Measurements from ENCODE around the gene CHRNA10.

CHRNA10 gene

GRCh38 chr11:3666023-3666530 is 5.1 kb downstream of the CHRNA10 start:
- Histone ChIP-seq H3K27me3 (ENCODE audit: insufficient read depth, low read length, poor library complexity, severe bottlenecking) (no peaks in the 10 kb centered on the region), H3K9me2 (replicated peaks; ENCODE audit: low read depth, low read length) (no peaks in the 10 kb centered on the region), H2AFZ (ENCODE audit: low read length) (no peak overlapping the region), H3K4me2 (ENCODE audit: low read depth, low read length, poor library complexity, severe bottlenecking) (no peak overlapping the region), H3K36me3 (ENCODE audit: insufficient read depth, low read length) (peaks cover 2% of the 10 kb centered on the region; the same call in 1 of the 2 replicates), H3K4me1 (ENCODE audit: insufficient read depth, low read length, poor library complexity, severe bottlenecking) (no peaks in the 10 kb centered on the region), H3K9ac (ENCODE audit: low read depth, low read length, poor library complexity, severe bottlenecking) (no peak overlapping the region), H3K4me3 (ENCODE audit: low read length, poor library complexity, severe bottlenecking) (no peak overlapping the region), H3K9me3 (ENCODE audit: insufficient read depth, low read depth, low read length) (no peaks in the 10 kb centered on the region), H4K20me1 (ENCODE audit: insufficient read depth, low read length, poor library complexity, severe bottlenecking) (no peaks in the 10 kb centered on the region), H3F3A (ENCODE audit: low read depth) (no peaks in the 10 kb centered on the region), H3K79me2 (ENCODE audit: insufficient read depth, low read length) (no peaks in the 10 kb centered on the region)
- TF ChIP-seq CTCF (conservative IDR thresholded peaks at IDR 0.05; ENCODE audit: low read length) (no peak), EZH2phosphoT487 (IDR thresholded peaks at IDR 0.05; ENCODE audit: borderline replicate concordance) (no peak)

- TF ChIP-seq EZH2phosphoT487 (IDR thresholded peaks at IDR 0.05; ENCODE audit: borderline replicate concordance) (no peak), CTCF (conservative IDR thresholded peaks at IDR 0.05; ENCODE audit: low read length) (no peak)
- H3K27me3 ChIP-seq (ENCODE audit: insufficient read depth, low read length, poor library complexity, severe bottlenecking), result no peaks in the 10 kb centered on the region
- no peaks in the 10 kb centered on the region for H3K4me1 ChIP-seq (ENCODE audit: insufficient read depth, low read length, poor library complexity, severe bottlenecking)
- H3F3A ChIP-seq (ENCODE audit: low read depth), result no peaks in the 10 kb centered on the region
- no peak overlapping the region for H3K4me2 ChIP-seq (ENCODE audit: low read depth, low read length, poor library complexity, severe bottlenecking)
- no peak overlapping the region for H3K4me3 ChIP-seq (ENCODE audit: low read length, poor library complexity, severe bottlenecking)
- H4K20me1 ChIP-seq (ENCODE audit: insufficient read depth, low read length, poor library complexity, severe bottlenecking), result no peaks in the 10 kb centered on the region
- no peaks in the 10 kb centered on the region for H3K9me3 ChIP-seq (ENCODE audit: insufficient read depth, low read depth, low read length)
- no peak overlapping the region for H3K9ac ChIP-seq (ENCODE audit: low read depth, low read length, poor library complexity, severe bottlenecking)
- H3K79me2 ChIP-seq (ENCODE audit: insufficient read depth, low read length), result no peaks in the 10 kb centered on the region
- no peaks in the 10 kb centered on the region; the same call in 1 of the 2 replicates for H3K36me3 ChIP-seq (ENCODE audit: insufficient read depth, low read length)
- no peak overlapping the region for H2AFZ ChIP-seq (ENCODE audit: low read length)
- H3K9me2 ChIP-seq (replicated peaks; ENCODE audit: low read depth, low read length), result no peaks in the 10 kb centered on the region
These were observed 5.7 kb downstream of the CHRNA10 start for GRCh38 chr11:3665336-3666022.

GRCh38 chr11:3664032-3664630 is 7.1 kb downstream of the CHRNA10 start:
- Histone ChIP-seq H3K9ac (ENCODE audit: low read depth, low read length, poor library complexity, severe bottlenecking) (no peak overlapping the region), H3K4me3 (ENCODE audit: low read length, poor library complexity, severe bottlenecking) (no peak overlapping the region), H3K36me3 (ENCODE audit: insufficient read depth, low read length) (no peaks in the 10 kb centered on the region; the same call in 1 of the 2 replicates), H4K20me1 (ENCODE audit: insufficient read depth, low read length, poor library complexity, severe bottlenecking) (no peaks in the 10 kb centered on the region), H2AFZ (ENCODE audit: low read length) (no peak overlapping the region), H3K4me1 (ENCODE audit: insufficient read depth, low read length, poor library complexity, severe bottlenecking) (no peaks in the 10 kb centered on the region), H3K27me3 (ENCODE audit: insufficient read depth, low read length, poor library complexity, severe bottlenecking) (no peaks in the 10 kb centered on the region), H3K4me2 (ENCODE audit: low read depth, low read length, poor library complexity, severe bottlenecking) (no peak overlapping the region), H3K9me2 (replicated peaks; ENCODE audit: low read depth, low read length) (no peaks in the 10 kb centered on the region), H3K79me2 (ENCODE audit: insufficient read depth, low read length) (no peaks in the 10 kb centered on the region), H3F3A (ENCODE audit: low read depth) (no peaks in the 10 kb centered on the region), H3K9me3 (ENCODE audit: insufficient read depth, low read depth, low read length) (no peaks in the 10 kb centered on the region)
- TF ChIP-seq CTCF (conservative IDR thresholded peaks at IDR 0.05; ENCODE audit: low read length) (no peak), EZH2phosphoT487 (IDR thresholded peaks at IDR 0.05; ENCODE audit: borderline replicate concordance) (no peak)
